ENCODE measurements around the gene TAS2R46. TPM values are rescaled to one million over a fixed set of nuclear protein-coding genes. Genes with fewer than 3 reads are reported as not detected.

Gene TAS2R46, protein sequence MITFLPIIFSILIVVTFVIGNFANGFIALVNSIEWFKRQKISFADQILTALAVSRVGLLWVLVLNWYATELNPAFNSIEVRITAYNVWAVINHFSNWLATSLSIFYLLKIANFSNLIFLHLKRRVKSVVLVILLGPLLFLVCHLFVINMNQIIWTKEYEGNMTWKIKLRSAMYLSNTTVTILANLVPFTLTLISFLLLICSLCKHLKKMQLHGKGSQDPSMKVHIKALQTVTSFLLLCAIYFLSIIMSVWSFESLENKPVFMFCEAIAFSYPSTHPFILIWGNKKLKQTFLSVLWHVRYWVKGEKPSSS
- total RNA-seq (2022; extraction: Qiagen RNA extraction): not detected in 5 replicates

DNA sequence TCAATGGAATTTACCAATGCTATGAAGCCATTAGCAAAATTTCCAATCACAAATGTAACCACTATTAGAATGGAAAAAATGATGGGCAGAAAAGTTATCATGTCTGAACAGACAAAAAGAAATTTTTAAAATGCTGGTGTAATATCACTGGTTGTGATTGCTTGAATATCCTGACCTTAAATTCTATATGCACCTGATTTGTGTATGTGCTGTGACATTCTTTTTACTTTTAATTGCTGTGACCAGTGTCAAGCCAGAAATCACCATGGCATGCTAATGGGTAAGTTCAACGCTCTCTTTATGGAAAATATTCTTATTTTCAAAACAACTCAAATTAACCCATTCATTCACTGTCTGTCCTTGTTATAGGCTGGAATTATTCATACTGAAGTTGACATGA is at the start of gene TAS2R46:
TAS2R46 (minus strand) TSS at position 101 of the 400 bp plus-strand sequence; CDS start at position 101, 0 bp downstream.

GRCh38 chr12:11092128-11092527 is 30.0 kb upstream of the TAS2R46 start, which contains the start of gene TAS2R43:
Gene TAS2R43 (minus strand): TSS chr12:11092313. CDS start chr12:11092229, 84 bp downstream.

DNA sequence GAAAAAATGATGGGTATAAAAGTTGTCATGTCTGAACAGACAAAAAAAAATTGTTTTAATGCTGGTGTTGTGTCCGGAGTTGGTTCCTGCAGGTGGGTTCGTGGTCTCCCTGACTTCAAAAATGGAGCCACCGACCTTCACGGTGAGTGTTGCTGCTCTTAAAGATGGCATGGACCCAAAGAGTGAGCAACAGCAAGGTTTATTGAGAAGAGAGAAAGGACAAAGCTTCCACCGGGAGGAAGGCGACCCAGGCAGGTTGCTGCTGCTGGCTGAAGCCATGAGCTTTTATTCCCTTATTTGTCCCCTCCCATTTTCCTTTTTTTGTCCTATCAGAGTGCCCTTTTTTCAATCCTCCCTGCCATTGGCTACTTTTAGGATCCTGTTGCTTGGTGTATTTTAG is 30.8 kb downstream of the TAS2R46 start, which contains the start of gene TAS2R31:
TAS2R31 (minus strand) TSS at position 101 of the 400 bp plus-strand sequence; CDS start at position 29, 72 bp downstream.

DNA sequence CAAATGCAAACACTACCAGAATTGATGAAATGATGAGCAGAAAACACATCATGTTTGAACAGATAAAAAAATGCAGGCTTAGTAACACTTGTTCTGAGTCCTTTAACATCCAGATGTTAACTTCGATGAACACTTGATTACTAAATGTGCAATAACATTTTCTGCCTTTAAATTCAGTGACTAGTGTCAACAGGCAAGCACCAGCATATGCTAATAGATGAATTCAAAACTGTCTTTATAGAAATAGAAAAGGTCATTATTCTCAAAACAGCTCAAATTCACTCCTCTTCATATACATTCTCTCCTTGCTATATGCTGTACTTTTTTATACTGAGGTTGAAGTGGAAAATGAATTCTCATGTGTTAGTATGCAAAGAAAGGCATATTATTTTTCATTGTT is 39.6 kb downstream of the TAS2R46 start, which contains the start of gene TAS2R19:
TAS2R19 (minus strand) TSS at position 101 of the 400 bp plus-strand sequence; CDS start at position 52, 49 bp downstream.

Other genes with a start within 250 kb of the TAS2R46 start
- gene TAS2R10, start 235.9 kb downstream of the TAS2R46 start, total RNA-seq (2022; extraction: Qiagen RNA extraction): 0.11 to 0.13 TPM in 2 of 5 replicates, not detected in the others
- 1.1 to 3.9 TPM (median 3.0 TPM) in 5 replicates for gene PRR4, start 212.8 kb downstream of the TAS2R46 start, total RNA-seq (2022; extraction: Qiagen RNA extraction)
- gene PRH1, start 178.0 kb downstream of the TAS2R46 start, total RNA-seq (2022; extraction: Qiagen RNA extraction): 1.8 to 3.2 TPM (median 2.4 TPM) in 5 replicates
- gene TAS2R13, start 152.7 kb downstream of the TAS2R46 start, total RNA-seq (2022; extraction: Qiagen RNA extraction): not detected in 5 replicates
- 0.26 to 0.27 TPM in 2 of 5 replicates, not detected in the others for gene PRH2, start 133.1 kb downstream of the TAS2R46 start, total RNA-seq (2022; extraction: Qiagen RNA extraction)
- 0.28 to 0.62 TPM (median 0.55 TPM) in 5 replicates for gene TAS2R14, start 123.0 kb downstream of the TAS2R46 start, total RNA-seq (2022; extraction: Qiagen RNA extraction)
- gene TAS2R50, start 75.4 kb downstream of the TAS2R46 start, total RNA-seq (2022; extraction: Qiagen RNA extraction): not detected in 5 replicates
- 0.06 to 0.12 TPM (median 0.11 TPM) in 3 of 5 replicates, not detected in the others for gene TAS2R20, start 64.0 kb downstream of the TAS2R46 start, total RNA-seq (2022; extraction: Qiagen RNA extraction)
- gene TAS2R19, start 39.7 kb downstream of the TAS2R46 start, total RNA-seq (2022; extraction: Qiagen RNA extraction): 0.09 to 0.15 TPM in 2 of 5 replicates, not detected in the others
- gene TAS2R31, start 30.9 kb downstream of the TAS2R46 start, total RNA-seq (2022; extraction: Qiagen RNA extraction): 0.08 to 0.27 TPM (median 0.11 TPM) in 4 of 5 replicates, not detected in the other
- not detected in 5 replicates for gene TAS2R43, start 30.0 kb upstream of the TAS2R46 start, total RNA-seq (2022; extraction: Qiagen RNA extraction)
- gene TAS2R30, start 72.3 kb upstream of the TAS2R46 start, total RNA-seq (2022; extraction: Qiagen RNA extraction): not detected in 5 replicates
- 8.2 to 8.7 TPM (median 8.2 TPM) in 5 replicates for gene SMIM10L1, start 108.9 kb upstream of the TAS2R46 start, total RNA-seq (2022; extraction: Qiagen RNA extraction)
- not detected in 5 replicates for gene TAS2R42, start 124.6 kb upstream of the TAS2R46 start, total RNA-seq (2022; extraction: Qiagen RNA extraction)
- gene PRB3, start 207.4 kb upstream of the TAS2R46 start, total RNA-seq (2022; extraction: Qiagen RNA extraction): 0.16 TPM in 1 of 5 replicates, not detected in the others
- gene PRB4, start 248.1 kb upstream of the TAS2R46 start, total RNA-seq (2022; extraction: Qiagen RNA extraction): not detected in 5 replicates

Measured in A549 treated with dexamethasone at 1 μM for 4 hours (cell line).